ENCODE results near the gene SYP.

The SYP gene

DNA sequence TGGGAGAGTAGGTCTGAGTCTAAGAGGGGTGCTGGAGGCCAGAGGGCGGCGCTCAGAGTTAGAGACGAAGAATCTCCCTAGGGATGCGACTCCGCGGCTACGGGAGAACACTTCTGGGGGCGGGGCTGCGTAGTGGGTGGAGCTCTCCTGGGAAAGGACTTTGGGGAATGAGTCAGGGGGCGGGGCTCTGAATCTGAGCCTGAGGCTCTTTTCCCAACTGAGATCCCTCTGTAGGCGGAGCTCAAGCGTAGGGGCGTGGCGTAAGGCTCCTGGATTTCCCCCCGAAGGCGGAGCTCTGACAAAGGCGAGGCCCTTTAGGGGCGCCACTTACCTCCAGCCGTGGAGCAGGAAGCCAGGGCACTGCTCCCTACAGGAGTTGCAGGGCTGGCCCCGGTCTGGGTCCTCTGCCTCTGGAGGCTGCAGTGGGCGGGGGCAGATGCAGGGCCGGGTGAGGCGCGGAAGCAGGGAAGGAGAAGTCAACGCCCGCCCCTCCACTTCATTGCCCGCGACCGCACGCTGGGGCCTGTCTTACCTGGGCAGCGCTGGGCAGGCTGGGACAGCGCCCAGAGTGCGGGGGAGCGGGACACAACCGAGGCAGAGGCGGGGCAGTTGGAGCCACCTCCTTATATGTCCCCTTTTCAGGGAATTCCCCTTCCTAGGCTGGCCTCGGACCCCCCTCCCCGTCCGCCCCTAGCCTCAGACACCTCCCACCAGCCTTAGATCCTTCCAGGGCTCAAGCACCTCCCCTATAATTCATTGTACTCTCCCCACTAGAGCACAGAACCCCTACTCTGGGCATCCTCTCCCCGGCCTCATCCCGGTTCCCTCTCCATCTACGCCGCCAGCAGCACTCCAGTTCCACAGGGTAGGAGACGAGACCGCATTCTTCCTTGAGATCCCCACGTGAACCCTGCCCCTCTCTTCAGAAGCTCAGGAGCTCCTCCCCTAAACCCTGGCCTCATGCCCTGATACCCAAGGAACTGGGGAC lies 15.4 kb downstream of the SYP start (continued):
- TF ChIP-seq AEBP2 (tag by site-specific recombination; IDR thresholded peaks at IDR 0.05; ENCODE audit: borderline replicate concordance) = no peak
- TF ChIP-seq ZNF292 (tag by site-specific recombination; IDR thresholded peaks at IDR 0.05; ENCODE audit: borderline replicate concordance, low read depth) = no peak
- no peak for TF ChIP-seq ZNF560 (tag by site-specific recombination; IDR thresholded peaks at IDR 0.05; ENCODE audit: borderline replicate concordance)
- no peak for TF ChIP-seq ZNF513 (tag by site-specific recombination; IDR thresholded peaks at IDR 0.05)
- TF ChIP-seq SALL2 (tag by site-specific recombination; IDR thresholded peaks at IDR 0.05; ENCODE audit: borderline replicate concordance) = no peak
- no peak for TF ChIP-seq ZNF138 (tag by site-specific recombination; IDR thresholded peaks at IDR 0.05; ENCODE audit: borderline replicate concordance)
- TF ChIP-seq ZNF324 (tag by site-specific recombination; IDR thresholded peaks at IDR 0.05) = no peak; the same call in 1 of the 2 replicates
- TF ChIP-seq ZBTB20 (tag by site-specific recombination; IDR thresholded peaks at IDR 0.05) = peak; percentile 89
- TF ChIP-seq ZBTB44 (tag by site-specific recombination; IDR thresholded peaks at IDR 0.05) = no peak
- no peak for TF ChIP-seq YY1 (tag by site-specific recombination; IDR thresholded peaks at IDR 0.05)
- TF ChIP-seq, protein P1, sequence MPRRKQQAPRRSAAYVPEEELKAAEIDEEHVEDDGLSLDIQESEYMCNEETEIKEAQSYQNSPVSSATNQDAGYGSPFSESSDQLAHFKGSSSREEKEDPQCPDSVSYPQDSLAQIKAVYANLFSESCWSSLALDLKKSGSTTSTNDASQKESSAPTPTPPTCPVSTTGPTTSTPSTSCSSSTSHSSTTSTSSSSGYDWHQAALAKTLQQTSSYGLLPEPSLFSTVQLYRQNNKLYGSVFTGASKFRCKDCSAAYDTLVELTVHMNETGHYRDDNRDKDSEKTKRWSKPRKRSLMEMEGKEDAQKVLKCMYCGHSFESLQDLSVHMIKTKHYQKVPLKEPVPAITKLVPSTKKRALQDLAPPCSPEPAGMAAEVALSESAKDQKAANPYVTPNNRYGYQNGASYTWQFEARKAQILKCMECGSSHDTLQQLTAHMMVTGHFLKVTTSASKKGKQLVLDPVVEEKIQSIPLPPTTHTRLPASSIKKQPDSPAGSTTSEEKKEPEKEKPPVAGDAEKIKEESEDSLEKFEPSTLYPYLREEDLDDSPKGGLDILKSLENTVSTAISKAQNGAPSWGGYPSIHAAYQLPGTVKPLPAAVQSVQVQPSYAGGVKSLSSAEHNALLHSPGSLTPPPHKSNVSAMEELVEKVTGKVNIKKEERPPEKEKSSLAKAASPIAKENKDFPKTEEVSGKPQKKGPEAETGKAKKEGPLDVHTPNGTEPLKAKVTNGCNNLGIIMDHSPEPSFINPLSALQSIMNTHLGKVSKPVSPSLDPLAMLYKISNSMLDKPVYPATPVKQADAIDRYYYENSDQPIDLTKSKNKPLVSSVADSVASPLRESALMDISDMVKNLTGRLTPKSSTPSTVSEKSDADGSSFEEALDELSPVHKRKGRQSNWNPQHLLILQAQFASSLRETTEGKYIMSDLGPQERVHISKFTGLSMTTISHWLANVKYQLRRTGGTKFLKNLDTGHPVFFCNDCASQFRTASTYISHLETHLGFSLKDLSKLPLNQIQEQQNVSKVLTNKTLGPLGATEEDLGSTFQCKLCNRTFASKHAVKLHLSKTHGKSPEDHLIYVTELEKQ (tag by site-specific recombination; IDR thresholded peaks at IDR 0.05; ENCODE audit: borderline replicate concordance) = no peak
- TF ChIP-seq ZNF785 (tag by site-specific recombination; IDR thresholded peaks at IDR 0.05) = no peak
- TF ChIP-seq ZNF660 (tag by site-specific recombination; IDR thresholded peaks at IDR 0.05) = no peak
- peak; percentile 77 for TF ChIP-seq SP2 (tag by site-specific recombination; IDR thresholded peaks at IDR 0.05)
- TF ChIP-seq, protein P2, sequence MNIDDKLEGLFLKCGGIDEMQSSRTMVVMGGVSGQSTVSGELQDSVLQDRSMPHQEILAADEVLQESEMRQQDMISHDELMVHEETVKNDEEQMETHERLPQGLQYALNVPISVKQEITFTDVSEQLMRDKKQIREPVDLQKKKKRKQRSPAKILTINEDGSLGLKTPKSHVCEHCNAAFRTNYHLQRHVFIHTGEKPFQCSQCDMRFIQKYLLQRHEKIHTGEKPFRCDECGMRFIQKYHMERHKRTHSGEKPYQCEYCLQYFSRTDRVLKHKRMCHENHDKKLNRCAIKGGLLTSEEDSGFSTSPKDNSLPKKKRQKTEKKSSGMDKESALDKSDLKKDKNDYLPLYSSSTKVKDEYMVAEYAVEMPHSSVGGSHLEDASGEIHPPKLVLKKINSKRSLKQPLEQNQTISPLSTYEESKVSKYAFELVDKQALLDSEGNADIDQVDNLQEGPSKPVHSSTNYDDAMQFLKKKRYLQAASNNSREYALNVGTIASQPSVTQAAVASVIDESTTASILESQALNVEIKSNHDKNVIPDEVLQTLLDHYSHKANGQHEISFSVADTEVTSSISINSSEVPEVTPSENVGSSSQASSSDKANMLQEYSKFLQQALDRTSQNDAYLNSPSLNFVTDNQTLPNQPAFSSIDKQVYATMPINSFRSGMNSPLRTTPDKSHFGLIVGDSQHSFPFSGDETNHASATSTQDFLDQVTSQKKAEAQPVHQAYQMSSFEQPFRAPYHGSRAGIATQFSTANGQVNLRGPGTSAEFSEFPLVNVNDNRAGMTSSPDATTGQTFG (tag by site-specific recombination; IDR thresholded peaks at IDR 0.05; ENCODE audit: borderline replicate concordance) = no peak
- TF ChIP-seq ZNF791 (tag by site-specific recombination; IDR thresholded peaks at IDR 0.05) = no peak
- TF ChIP-seq BCL11A (tag by site-specific recombination; IDR thresholded peaks at IDR 0.05; ENCODE audit: low read depth) = no peak
- no peak for TF ChIP-seq ZNF223 (tag by site-specific recombination; IDR thresholded peaks at IDR 0.05)
- TF ChIP-seq ZNF280D (tag by site-specific recombination; IDR thresholded peaks at IDR 0.05) = no peak
- TF ChIP-seq ZNF362 (tag by site-specific recombination; IDR thresholded peaks at IDR 0.05) = no peak
- TF ChIP-seq ZNF404 (tag by site-specific recombination; IDR thresholded peaks at IDR 0.05) = no peak
- TF ChIP-seq ZNF792 (tag by site-specific recombination; IDR thresholded peaks at IDR 0.05) = no peak
